K562 (cell line): ENCODE data around the gene OR14A16. TPM values are rescaled to one million over a fixed set of nuclear protein-coding genes. Genes with fewer than 3 reads are reported as not detected.

ENCODE experiments used
- ATAC-seq: fragments of 200-7000 bp; cut with Tn5 transposase; 3 replicates; pipeline ENCODE4 v1.9.1; 2020; ENCODE audit warnings: moderate library complexity
- BruUV-seq: library from RNA; stranded (reverse); fragments of 400-500 nt; replicated peaks from 2 replicates; lab custom pipeline; 2021; lab: Mats Ljungman, UMichigan
- CTCF ChIA-PET: fragments of 300-600 bp; formaldehyde crosslinking; extraction: SDS; loops from one replicate; lab custom pipeline; 2021; ENCODE audit warnings: low intra/inter-chr PET ratio; lab: Yijun Ruan, JAX
- POLR2A ChIA-PET: fragments of 300-600, 350-650 bp; sonication (Branson Sonifier 250); formaldehyde crosslinking; extraction: SDS; loops from one replicate; lab custom pipeline; 2021; ENCODE audit warnings: antibody characterized with exemption, inconsistent platforms; lab: Yijun Ruan, JAX
- DNase-seq, 4 experiments: peaks; one replicate each; pipeline versions ENCODE4 v3.0.0 to v3.0.0-alpha.2; 2011 to 2018; ENCODE audit warnings: low spot score in 3 of 4, mixed read lengths in 3 of 4; ENCODE audit errors: extremely low read depth in 1 of 4
- FAIRE-seq: peaks from 2 replicates; lab custom pipeline; 2011; peaks lifted over from hg19 to GRCh38; lab: Jason Lieb, UNC
- H2AFZ ChIP-seq: 2 replicates; pipeline ENCODE4 v1.6.0; 2011; ENCODE audit warnings: low read depth, low read length, control low read depth, inconsistent platforms
- H3K27ac ChIP-seq: fragments of 200-600 bp; 3 replicates; pipeline ENCODE4 v1.8.0; 2011; ENCODE audit warnings: low read depth, mild to moderate bottlenecking, control low read depth, inconsistent platforms, low read length, moderate library complexity, mixed read lengths; ENCODE audit errors: extremely low read depth
- H3K27me3 ChIP-seq, 2 experiments: fragments of 300-600 bp in 1 of 2; 2 replicates in 1 of 2; 3 replicates in 1 of 2; pipeline versions ENCODE4 v1.6.0 to v1.8.0; 2011; ENCODE audit warnings: inconsistent platforms in 2 of 2, low read length in 2 of 2, mild to moderate bottlenecking in 1 of 2, mixed read lengths in 1 of 2, moderate library complexity in 1 of 2; ENCODE audit not compliant: control insufficient read depth in 2 of 2, insufficient read depth in 2 of 2
- H3K36me3 ChIP-seq: fragments of 300-600 bp; 3 replicates; pipeline ENCODE4 v1.8.0; 2011; ENCODE audit warnings: mild to moderate bottlenecking, low read length, inconsistent platforms; ENCODE audit not compliant: control insufficient read depth, insufficient read depth
- H3K4me1 ChIP-seq, 2 experiments: fragments of 200-600 bp in 1 of 2; replicated peaks in 1 of 2; 2 replicates in 1 of 2; 3 replicates in 1 of 2; pipeline versions ENCODE4 v1.5.1 to v1.8.0; 2011; ENCODE audit warnings: inconsistent platforms in 2 of 2, low read length in 2 of 2, mild to moderate bottlenecking in 1 of 2, mixed read lengths in 1 of 2, moderate library complexity in 1 of 2; ENCODE audit not compliant: control insufficient read depth in 2 of 2, insufficient read depth in 2 of 2
- H3K4me2 ChIP-seq: 2 replicates; pipeline ENCODE4 v1.6.1; 2011; ENCODE audit warnings: low read length, control low read depth, inconsistent platforms, mixed read lengths; ENCODE audit not compliant: insufficient read depth
- H3K4me3 ChIP-seq: fragments of 200-600 bp; sonication (generic), shearing (Covaris generic); 2 replicates; pipeline ENCODE4 v1.5.1; 2016; ENCODE audit warnings: control low read depth, inconsistent platforms
- H3K79me2 ChIP-seq: fragments of 200-600 bp; 3 replicates; pipeline ENCODE4 v1.8.0; 2011; ENCODE audit warnings: low read length, inconsistent platforms; ENCODE audit not compliant: control insufficient read depth, insufficient read depth
- H3K9ac ChIP-seq, 2 experiments: 2 replicates each; pipeline versions ENCODE4 v1.6.0 to v1.6.1; 2011; ENCODE audit warnings: low read depth in 2 of 2, low read length in 2 of 2, control low read depth in 1 of 2, inconsistent platforms in 1 of 2, mild to moderate bottlenecking in 1 of 2, mixed read lengths in 1 of 2; ENCODE audit not compliant: insufficient read depth in 1 of 2
- H3K9me1 ChIP-seq: one replicate; pipeline ENCODE4 v1.6.0; 2011; ENCODE audit warnings: inconsistent platforms, mild to moderate bottlenecking, low read length, moderate library complexity; ENCODE audit not compliant: control insufficient read depth, insufficient read depth
- H3K9me3 ChIP-seq: replicated peaks from 2 replicates; pipeline ENCODE4 v1.5.1; 2011; ENCODE audit warnings: low read depth, low read length, inconsistent platforms; ENCODE audit not compliant: control insufficient read depth, insufficient read depth
- H4K20me1 ChIP-seq: replicated peaks from 2 replicates; pipeline ENCODE4 v1.6.1; 2011; ENCODE audit warnings: low read length, inconsistent platforms, mixed read lengths; ENCODE audit not compliant: control insufficient read depth, insufficient read depth
- CREB5 ChIP-seq: fragments of 250-450 bp; sonication (Bioruptor Pico); IDR thresholded peaks from 2 replicates; pipeline ENCODE4 v1.5.0; 2020; ENCODE audit warnings: mild to moderate bottlenecking
- CXXC5 ChIP-seq: fragments of 250-450 bp; sonication (Bioruptor Pico); IDR thresholded peaks from 2 replicates; pipeline ENCODE4 v1.8.0; 2022; ENCODE audit warnings: inconsistent platforms, mild to moderate bottlenecking, moderate library complexity
- HIVEP1 ChIP-seq: fragments of 250-450 bp; sonication (Bioruptor Pico); IDR thresholded peaks from 2 replicates; pipeline ENCODE4 v1.4.0; 2020; ENCODE audit warnings: mild to moderate bottlenecking
- HNRNPL ChIP-seq: fragments of 200-400 bp; formaldehyde crosslinking; IDR thresholded peaks from 2 replicates; pipeline ENCODE4 v1.6.1; 2017; ENCODE audit warnings: low read depth, mild to moderate bottlenecking, low read length
- KLF10 ChIP-seq: fragments of 250-450 bp; sonication (Bioruptor Pico); IDR thresholded peaks from 2 replicates; pipeline ENCODE4 v1.6.1; 2021; ENCODE audit warnings: matching md5 sums
- KLF13 ChIP-seq: fragments of 450-650 bp; IDR thresholded peaks from 2 replicates; pipeline ENCODE4 v1.6.1; 2016; ENCODE audit warnings: missing genetic modification characterization, low read depth, mild to moderate bottlenecking, missing compliant biosample characterization, moderate library complexity, borderline replicate concordance
- MAX ChIP-seq: sonication (generic); formaldehyde crosslinking; IDR thresholded peaks from 2 replicates; pipeline ENCODE4 v1.9.0; 2022; ENCODE audit warnings: mild to moderate bottlenecking, missing genetic modification reagents
- MED1 ChIP-seq: sonication (generic); formaldehyde crosslinking; IDR thresholded peaks from 2 replicates; pipeline ENCODE4 v1.8.1; 2023; ENCODE audit warnings: missing genetic modification reagents, borderline replicate concordance
- STAG1 ChIP-seq: sonication (generic); formaldehyde crosslinking; IDR thresholded peaks from 2 replicates; pipeline ENCODE4 v1.5.0; 2020; ENCODE audit warnings: missing genetic modification reagents, borderline replicate concordance
- TAF9B ChIP-seq: fragments of 450-650 bp; IDR thresholded peaks from 2 replicates; pipeline ENCODE4 v1.6.1; 2018; ENCODE audit warnings: mild to moderate bottlenecking; ENCODE audit not compliant: partially characterized antibody
- ZHX1 ChIP-seq: fragments of 150-350 bp; conservative IDR thresholded peaks from 2 replicates; pipeline ENCODE4 v1.6.1; 2014; ENCODE audit warnings: low read length
- ZNF134 ChIP-seq: fragments of 250-450 bp; sonication (Bioruptor Pico); conservative IDR thresholded peaks from 2 replicates; pipeline ENCODE4 v1.4.0; 2020
- ZNF174 ChIP-seq: fragments of 250-450 bp; sonication (Bioruptor Pico); IDR thresholded peaks from 2 replicates; pipeline ENCODE4 v1.4.0; 2020; ENCODE audit warnings: mild to moderate bottlenecking
- ZNF518B ChIP-seq: fragments of 250-450 bp; sonication (Bioruptor Pico); IDR thresholded peaks from 2 replicates; pipeline ENCODE4 v1.5.0; 2021; ENCODE audit warnings: mild to moderate bottlenecking, moderate library complexity
- ZNF699 ChIP-seq: fragments of 250-450 bp; sonication (Bioruptor Pico); IDR thresholded peaks from 2 replicates; pipeline ENCODE4 v1.8.0; 2021; ENCODE audit warnings: mild to moderate bottlenecking, moderate library complexity; ENCODE audit not compliant: insufficient replicate concordance
- ZNF77 ChIP-seq: fragments of 250-450 bp; sonication (Bioruptor Pico); IDR thresholded peaks from 2 replicates; pipeline ENCODE4 v1.5.0; 2020
- WGBS: fragments of 100-300 bp; shearing (Covaris generic); methylation state at CpG from one replicate; pipeline ENCODE4 v1.1.6; 2016; ENCODE audit warnings: low coverage, mixed read lengths; ENCODE audit not compliant: insufficient coverage; ENCODE audit errors: missing lambda C conversion rate; 5-methylcytosine and 5-hydroxymethylcytosine counted together
- in situ Hi-C: fragments of 300-500 bp; cut with MboI; formaldehyde crosslinking; loops from 4 replicates; pipeline ENCODE4 v1.15.0; 2018; ENCODE audit warnings: inconsistent platforms, mixed read lengths
- intact Hi-C: fragments of 100-400 bp; cut with micrococcal nuclease; formaldehyde crosslinking; loops from 2 replicates; pipeline ENCODE4 v1.14.2; 2022
- polyA plus RNA-seq, 8 experiments: library from polyadenylated mRNA; depleted of rRNA in 4 of 8; stranded (reverse) in 5 of 8; unstranded in 3 of 8; fragments of >200 nt; fragmentation: Nextera tagmentation in 2 of 8; fragmentation: Illumina TruSeq in 1 of 8; extraction: Ambion mirVana in 2 of 8; extraction: Trizol in 1 of 8; gene quantifications; 2 replicates each; pipeline versions ENCODE4 v1.2.1 to v1.2.3, GENCODE V29; 2011 to 2014; ENCODE audit warnings: inconsistent platforms in 1 of 8, missing spikeins in 1 of 8
- total RNA-seq, 7 experiments: library from RNA; depleted of rRNA in 6 of 7; stranded (reverse); fragments of >200 nt in 6 of 7; fragmentation: Illumina TruSeq in 2 of 7; extraction: Trizol in 2 of 7; gene quantifications; 2 replicates each; pipeline versions ENCODE4 v1.2.1 to v1.2.3, GENCODE V29; 2011 to 2021; ENCODE audit warnings: low replicate concordance in 1 of 7

OR14A16 gene
- total and polyA plus RNA-seq, 9 of the 15 experiments (the other 6 are each of a cell fraction or from before 2014, with no cell fraction given) = not detected

GRCh38 chr1:247840818-247841217 is 16.9 kb upstream of the OR14A16 start:
- DNase-seq (no peak), FAIRE-seq (no peak), ATAC-seq (no peak)
- Histone ChIP-seq H3K9ac (no peak overlapping the region), H3K9me1 (no peaks in the 10 kb centered on the region), H3K79me2 (no peaks in the 10 kb centered on the region), H2AFZ (no peak overlapping the region; the same call in 1 of the 2 replicates), H3K27ac (no peak overlapping the region), H3K27me3 (peaks cover 0 to 3% of the 10 kb centered on the region in 2 experiments; a peak in 1 of 5 replicates), H3K4me3 (no peak overlapping the region), H3K4me1 (peaks cover 0 to 11% of the 10 kb centered on the region in 2 experiments; a peak in 4 of 5 replicates), H3K36me3 (no peaks in the 10 kb centered on the region), H3K4me2 (no peak overlapping the region), H3K9me3 (no peaks in the 10 kb centered on the region), H4K20me1 (no peaks in the 10 kb centered on the region)
- in situ Hi-C loops (no loop called here), intact Hi-C loops (no loop called here)
- CTCF ChIA-PET = no interaction called here
- TF ChIP-seq CREB5 (CRISPR knock-in tag) (no peak), ZNF77 (CRISPR knock-in tag) (no peak), MED1 (no peak), CXXC5 (CRISPR knock-in tag) (no peak), ZNF174 (CRISPR knock-in tag) (no peak), KLF10 (no peak), HNRNPL (no peak), HIVEP1 (no peak), ZHX1 (no peak), ZNF518B (no peak), STAG1 (CRISPR knock-in tag) (no peak), KLF13 (tag) (no peak), ZNF134 (CRISPR knock-in tag) (no peak), MAX (CRISPR knock-in tag) (no peak), ZNF699 (CRISPR knock-in tag) (no peak), TAF9B (no peak)
- 20% methylated on average over 2 of the region's 2 CpGs for WGBS
- POLR2A ChIA-PET = interaction anchor here (1.2 kb wide), 1 partner anchor 12 kb away, joined by 3 read pairs; no protein-coding TSS in a partner anchor
- BruUV-seq = no TSS peak
